ENCODE measurements around the gene GLT8D1.

Gene GLT8D1

DNA sequence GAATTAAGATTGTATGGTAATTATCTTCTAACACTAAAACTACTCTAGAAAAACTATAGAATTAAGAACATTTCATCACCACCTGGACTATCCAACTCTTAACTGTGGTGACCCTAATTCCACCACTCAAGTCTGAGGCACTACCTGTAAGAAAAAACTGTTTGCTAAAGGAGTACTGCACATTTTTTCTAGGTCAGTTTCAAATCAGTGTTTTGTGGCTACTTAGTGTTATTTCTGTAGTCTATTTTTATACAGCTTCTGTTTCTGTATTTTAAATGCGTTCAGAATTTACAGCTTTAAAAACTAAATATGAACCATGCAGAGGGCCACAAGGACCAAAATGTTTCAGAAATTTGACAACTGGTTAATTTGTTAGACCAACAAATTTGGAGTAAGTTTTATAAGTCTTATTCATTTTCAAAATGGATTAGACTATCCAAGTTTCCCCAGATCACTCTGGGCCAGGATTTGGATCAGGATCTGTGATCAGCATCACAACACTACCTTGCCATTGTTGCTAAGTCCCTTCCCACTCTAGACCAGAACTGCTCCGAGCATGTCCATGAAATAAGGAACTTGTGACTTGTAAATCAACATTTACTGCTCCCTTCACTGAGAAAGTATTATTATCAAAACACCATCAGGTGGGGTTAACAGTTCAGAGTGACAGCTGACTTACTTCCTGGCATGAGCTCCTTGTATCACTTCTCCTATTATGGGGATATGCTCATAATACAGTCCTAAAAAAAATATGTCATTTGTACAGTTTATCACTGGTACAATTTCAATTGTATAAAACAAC is 8.6 kb downstream of the GLT8D1 start:
- DNase-seq (ENCODE audit: low spot score) (no peak), ATAC-seq (ENCODE audit: low read depth) (no peak; the same call in 2 of the 3 replicates)
- no peaks in the 10 kb centered on the region for H3K27me3 ChIP-seq (ENCODE audit: insufficient read depth, poor library complexity, severe bottlenecking)
- no peak overlapping the region for H3K27ac ChIP-seq (ENCODE audit: poor library complexity, severe bottlenecking)
- no peaks in the 10 kb centered on the region for H3K4me1 ChIP-seq (ENCODE audit: insufficient read depth, poor library complexity, severe bottlenecking)
- peaks cover 92% of the 10 kb centered on the region for H3K36me3 ChIP-seq (ENCODE audit: low read depth)
- no peaks in the 10 kb centered on the region for H3K9me3 ChIP-seq (ENCODE audit: severe bottlenecking)
- H3K4me3 ChIP-seq (ENCODE audit: severe bottlenecking) = no peak overlapping the region
- TF ChIP-seq, protein P1, sequence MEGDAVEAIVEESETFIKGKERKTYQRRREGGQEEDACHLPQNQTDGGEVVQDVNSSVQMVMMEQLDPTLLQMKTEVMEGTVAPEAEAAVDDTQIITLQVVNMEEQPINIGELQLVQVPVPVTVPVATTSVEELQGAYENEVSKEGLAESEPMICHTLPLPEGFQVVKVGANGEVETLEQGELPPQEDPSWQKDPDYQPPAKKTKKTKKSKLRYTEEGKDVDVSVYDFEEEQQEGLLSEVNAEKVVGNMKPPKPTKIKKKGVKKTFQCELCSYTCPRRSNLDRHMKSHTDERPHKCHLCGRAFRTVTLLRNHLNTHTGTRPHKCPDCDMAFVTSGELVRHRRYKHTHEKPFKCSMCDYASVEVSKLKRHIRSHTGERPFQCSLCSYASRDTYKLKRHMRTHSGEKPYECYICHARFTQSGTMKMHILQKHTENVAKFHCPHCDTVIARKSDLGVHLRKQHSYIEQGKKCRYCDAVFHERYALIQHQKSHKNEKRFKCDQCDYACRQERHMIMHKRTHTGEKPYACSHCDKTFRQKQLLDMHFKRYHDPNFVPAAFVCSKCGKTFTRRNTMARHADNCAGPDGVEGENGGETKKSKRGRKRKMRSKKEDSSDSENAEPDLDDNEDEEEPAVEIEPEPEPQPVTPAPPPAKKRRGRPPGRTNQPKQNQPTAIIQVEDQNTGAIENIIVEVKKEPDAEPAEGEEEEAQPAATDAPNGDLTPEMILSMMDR (IDR thresholded peaks at IDR 0.05; ENCODE audit: poor library complexity, severe bottlenecking) = no peak

DNA sequence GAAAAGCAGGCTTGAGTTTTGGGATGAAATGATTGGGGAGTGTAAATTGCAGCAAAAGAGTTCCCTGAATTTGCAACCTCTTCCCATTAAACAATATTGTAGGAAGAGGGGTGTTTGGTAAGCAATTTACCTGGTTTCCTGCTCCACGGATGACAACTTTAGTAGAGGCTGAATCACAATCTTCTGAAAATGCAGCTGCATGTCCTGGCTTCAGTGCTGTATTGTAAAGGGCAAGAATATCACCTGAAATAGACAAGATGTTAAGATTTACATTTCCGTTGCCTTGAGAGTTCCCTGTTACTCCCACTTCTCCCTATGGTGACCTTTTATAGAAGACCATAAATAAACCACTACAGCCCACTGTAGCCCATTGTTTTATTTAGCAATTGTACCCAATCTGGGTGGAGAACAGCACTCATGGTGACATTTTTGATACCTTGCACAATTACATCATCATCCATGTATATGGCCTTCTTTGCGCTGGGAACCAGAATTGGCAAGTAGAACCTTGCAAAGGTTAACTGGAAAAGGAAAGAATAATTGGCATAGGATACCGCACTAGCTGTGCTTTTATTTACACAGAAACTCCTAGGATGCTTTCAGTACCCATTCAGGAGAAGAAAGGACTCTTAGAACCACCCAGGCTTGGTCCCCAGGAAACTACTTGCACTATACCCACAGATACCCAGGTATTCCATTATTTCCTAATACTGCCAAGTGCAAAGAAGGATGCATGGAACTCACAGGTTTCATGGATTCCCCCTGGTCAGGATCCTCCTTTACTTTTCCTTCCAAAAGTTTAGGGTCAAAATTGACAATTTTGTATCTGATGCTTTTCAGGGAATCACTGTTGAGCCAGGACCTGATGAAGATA is 9.6 kb downstream of the GLT8D1 start:
- Histone ChIP-seq H3K27me3 (ENCODE audit: insufficient read depth, poor library complexity, severe bottlenecking) (no peaks in the 10 kb centered on the region), H3K4me1 (ENCODE audit: insufficient read depth, poor library complexity, severe bottlenecking) (no peaks in the 10 kb centered on the region), H3K9me3 (ENCODE audit: severe bottlenecking) (no peaks in the 10 kb centered on the region), H3K4me3 (ENCODE audit: severe bottlenecking) (no peak overlapping the region), H3K36me3 (ENCODE audit: low read depth) (peaks cover 95% of the 10 kb centered on the region), H3K27ac (ENCODE audit: poor library complexity, severe bottlenecking) (no peak overlapping the region)
- ATAC-seq (ENCODE audit: low read depth) (no peak; the same call in 1 of the 3 replicates), DNase-seq (ENCODE audit: low spot score) (no peak)
- TF ChIP-seq, protein P1 (IDR thresholded peaks at IDR 0.05; ENCODE audit: poor library complexity, severe bottlenecking) = no peak

DNA sequence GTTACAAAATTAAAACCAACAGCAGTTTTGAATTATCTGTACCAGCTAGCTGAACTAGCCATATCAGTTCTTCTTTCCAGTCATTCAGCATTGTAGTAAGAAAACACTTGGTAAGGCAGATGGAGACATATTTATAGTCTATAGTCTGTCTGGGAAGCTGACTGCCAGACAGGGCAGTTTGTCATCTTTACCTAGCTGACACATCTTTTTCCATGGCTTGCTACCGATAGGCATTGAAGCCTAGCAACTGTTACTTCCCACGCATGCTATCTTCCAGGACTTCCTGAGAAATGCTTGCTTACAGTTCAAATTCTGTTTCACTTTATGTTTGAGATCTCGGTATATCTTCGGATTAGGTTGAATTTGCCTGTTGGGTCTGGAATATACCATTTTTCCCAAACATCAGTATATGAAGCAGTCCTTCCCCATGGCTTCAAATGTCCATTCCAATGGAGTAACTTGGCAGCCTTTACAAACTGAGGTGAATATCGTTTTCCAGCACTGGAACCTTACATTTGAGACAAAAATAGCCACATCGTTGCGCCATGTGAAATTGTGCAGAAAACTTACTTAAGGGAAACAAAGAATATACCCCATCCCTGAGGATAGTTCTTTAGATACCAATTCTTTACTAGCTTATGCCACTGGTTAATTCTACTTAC is 10.9 kb downstream of the GLT8D1 start:
- H3K4me1 ChIP-seq (ENCODE audit: insufficient read depth, poor library complexity, severe bottlenecking) = no peaks in the 10 kb centered on the region
- DNase-seq (ENCODE audit: low spot score) (no peak), ATAC-seq (ENCODE audit: low read depth) (no peak; the same call in 2 of the 3 replicates)
- H3K27me3 ChIP-seq (ENCODE audit: insufficient read depth, poor library complexity, severe bottlenecking) = no peaks in the 10 kb centered on the region
- H3K9me3 ChIP-seq (ENCODE audit: severe bottlenecking) = no peaks in the 10 kb centered on the region
- H3K4me3 ChIP-seq (ENCODE audit: severe bottlenecking) = no peak overlapping the region
- peaks cover 98% of the 10 kb centered on the region for H3K36me3 ChIP-seq (ENCODE audit: low read depth)
- no peak overlapping the region for H3K27ac ChIP-seq (ENCODE audit: poor library complexity, severe bottlenecking)
- TF ChIP-seq, protein P1 (IDR thresholded peaks at IDR 0.05; ENCODE audit: poor library complexity, severe bottlenecking) = no peak

DNA sequence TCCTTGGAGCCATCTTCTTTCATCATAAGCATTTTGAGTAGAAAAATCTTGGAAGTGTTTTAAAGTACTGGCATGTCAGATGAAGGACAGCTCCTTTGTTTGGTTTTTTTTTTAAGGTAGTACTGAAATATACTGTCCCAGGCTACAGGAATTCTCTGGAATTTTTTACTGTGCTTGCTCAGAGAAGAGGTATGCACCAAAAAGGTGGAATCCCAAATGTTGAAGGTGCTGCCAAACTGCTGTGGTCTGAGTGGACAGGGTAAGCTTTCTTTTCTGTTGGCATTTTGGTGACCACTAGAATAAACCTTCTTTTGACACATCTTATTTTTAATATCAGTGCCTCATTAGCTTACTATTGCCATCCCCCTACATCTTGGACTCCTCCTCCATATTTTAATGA is 12.5 kb downstream of the GLT8D1 start:
- peaks cover 100% of the 10 kb centered on the region for H3K36me3 ChIP-seq (ENCODE audit: low read depth)
- peaks cover 4% of the 10 kb centered on the region for H3K4me1 ChIP-seq (ENCODE audit: insufficient read depth, poor library complexity, severe bottlenecking)
- no peak overlapping the region for H3K27ac ChIP-seq (ENCODE audit: poor library complexity, severe bottlenecking)
- TF ChIP-seq, protein P1 (IDR thresholded peaks at IDR 0.05; ENCODE audit: poor library complexity, severe bottlenecking) = no peak
- H3K4me3 ChIP-seq (ENCODE audit: severe bottlenecking) = no peak overlapping the region
- ATAC-seq (ENCODE audit: low read depth) = no peak
- H3K27me3 ChIP-seq (ENCODE audit: insufficient read depth, poor library complexity, severe bottlenecking) = no peaks in the 10 kb centered on the region
- no peak for DNase-seq (ENCODE audit: low spot score)
- no peaks in the 10 kb centered on the region for H3K9me3 ChIP-seq (ENCODE audit: severe bottlenecking)

Data from RWPE2 (cell line).